Body of pancreas (tissue), 4 donors: ENCODE measurements around the gene LEPROT.

Experiments used
- CTCF ChIP-seq, 7 experiments: fragments of 450-650 bp in 4 of 7; fragments of 200-600 bp in 3 of 7; sonication (generic) in 3 of 7; IDR thresholded peaks; one replicate each; pipeline ENCODE4 v1.5.1; 2016 to 2019; ENCODE audit warnings: antibody characterized with exemption in 7 of 7
- POLR2A ChIP-seq, 3 donors: fragments of 450-650 bp; IDR thresholded peaks; one replicate each; pipeline ENCODE4 v1.6.1; 2016; ENCODE audit warnings: antibody characterized with exemption in 3 of 3, mild to moderate bottlenecking in 2 of 3

DNA sequence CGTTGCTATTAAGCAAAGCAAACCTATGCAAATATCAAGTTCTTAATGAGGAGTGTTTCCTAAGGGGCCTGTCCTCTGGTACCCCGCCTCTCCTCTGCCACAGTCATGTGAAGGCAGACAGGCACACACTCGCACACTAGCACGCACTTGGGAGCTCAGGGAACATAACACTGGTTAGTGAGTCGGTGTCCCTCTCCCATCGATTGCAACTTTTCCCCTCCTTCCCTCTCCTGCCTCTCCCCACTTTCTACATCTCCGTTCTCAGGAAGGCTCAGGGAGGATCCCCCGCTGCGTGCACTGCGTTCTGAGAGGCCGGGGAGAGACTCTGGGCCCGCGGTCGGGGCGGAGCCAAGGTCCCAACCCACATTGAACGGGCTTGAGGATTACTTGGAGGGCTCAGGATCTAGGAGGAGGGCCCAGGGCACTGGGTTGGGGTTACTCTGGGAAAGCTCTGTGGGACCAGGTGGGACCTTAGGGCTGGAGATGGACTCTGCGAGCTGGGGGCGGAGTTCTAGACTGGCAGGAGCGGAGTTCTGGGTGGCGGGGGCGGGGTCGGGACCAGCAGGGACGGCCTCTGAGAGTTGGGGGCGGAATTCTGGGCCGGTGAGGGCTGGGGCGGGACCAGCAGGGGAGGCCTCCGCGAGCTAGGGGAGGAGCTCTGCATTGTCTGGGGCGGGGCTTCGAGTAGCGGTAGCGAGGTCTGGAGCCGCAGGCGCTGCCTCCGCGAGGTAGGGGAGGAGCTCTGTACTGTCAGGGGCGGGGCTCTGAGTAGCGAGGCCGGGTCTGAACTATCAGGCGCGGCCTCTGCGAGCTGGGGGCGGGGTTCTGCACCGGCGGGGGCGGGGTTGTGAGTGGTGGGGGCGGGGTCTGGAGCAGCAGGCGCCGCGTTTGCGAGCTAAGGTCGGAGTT is 533 bp upstream of the LEPROT start:
- TF ChIP-seq CTCF (IDR thresholded peaks at IDR 0.05), result no peak
- peak in 2 of 3 donors; percentile 46 to 48 for TF ChIP-seq POLR2A (IDR thresholded peaks at IDR 0.05)
